NCI-H2107 treated with DMSO at 0.1 percent for 48 hours (cell line): ENCODE results near the gene PACS2.
"Not testable (repeated sequence)": the region's sequence is repeated elsewhere in the genome, so short reads cannot be mapped to it uniquely, and the experiment has no call there.

Experiments
- DNase-seq: peaks from one replicate; lab custom pipeline; 2025; ENCODE audit not compliant: unreplicated experiment; lab: John Stamatoyannopoulos, UW

The PACS2 gene

DNA sequence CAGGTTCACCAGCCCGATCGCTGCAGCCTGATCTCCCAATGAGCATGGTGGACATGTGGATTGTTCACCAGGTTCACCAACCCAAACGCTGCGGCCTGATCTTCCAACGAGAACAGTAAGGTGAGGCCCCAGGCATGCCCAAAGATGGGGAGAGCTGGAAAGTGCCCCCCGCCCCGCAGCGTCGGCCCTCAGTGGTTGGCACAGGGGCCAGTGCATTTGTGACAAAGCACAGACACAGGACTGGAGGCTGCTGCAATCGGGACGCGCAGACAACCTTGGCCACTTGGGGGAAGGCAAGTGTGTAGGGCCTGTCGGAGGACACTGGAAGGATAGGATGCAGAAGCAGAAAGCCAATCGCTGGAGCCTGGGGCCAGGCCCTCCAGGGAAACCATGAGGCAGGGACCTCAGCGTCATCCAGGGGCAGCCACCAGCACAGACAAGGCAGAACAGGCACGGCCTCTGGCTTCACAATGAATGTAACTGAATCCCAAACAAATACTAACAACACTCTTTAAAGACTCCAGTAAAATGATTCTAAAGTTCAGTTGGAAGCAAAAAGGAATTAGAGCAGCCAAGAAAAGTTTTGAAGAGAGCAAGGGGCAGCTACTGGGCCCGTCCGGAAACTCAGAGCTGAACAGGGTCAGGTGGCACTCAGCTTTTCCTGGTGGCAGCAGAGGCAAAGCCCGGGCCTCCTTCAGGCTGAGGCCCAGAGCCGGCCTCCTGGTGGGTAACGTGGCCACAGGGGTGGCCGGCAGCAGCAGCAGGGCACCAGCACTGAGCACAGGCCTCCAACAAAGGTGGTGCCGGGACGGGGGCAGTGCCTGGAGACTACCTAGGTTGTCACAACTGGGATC is 27.1 kb upstream of the PACS2 start:
- DNase-seq, result no peak

DNA sequence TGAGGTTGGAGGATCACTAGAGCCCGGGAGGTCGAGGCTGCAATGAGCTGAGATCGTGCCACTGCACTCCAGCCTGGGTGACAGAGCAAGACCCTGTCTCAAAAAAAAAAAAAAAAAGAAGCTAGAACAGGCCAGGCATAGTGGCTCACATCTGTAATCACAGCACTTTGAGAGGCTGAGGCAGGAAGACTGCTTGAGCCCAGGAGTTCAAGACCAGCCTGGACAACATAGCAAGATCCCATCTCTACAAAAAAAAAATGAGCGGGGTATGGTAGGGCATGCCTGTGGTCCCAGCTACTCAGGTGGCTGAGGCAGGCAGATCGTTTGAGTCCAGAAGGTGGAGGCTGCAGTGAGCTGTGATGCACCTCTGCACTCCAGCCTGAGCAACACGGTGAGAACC is 25.6 kb upstream of the PACS2 start:
- not testable (repeated sequence) for DNase-seq

DNA sequence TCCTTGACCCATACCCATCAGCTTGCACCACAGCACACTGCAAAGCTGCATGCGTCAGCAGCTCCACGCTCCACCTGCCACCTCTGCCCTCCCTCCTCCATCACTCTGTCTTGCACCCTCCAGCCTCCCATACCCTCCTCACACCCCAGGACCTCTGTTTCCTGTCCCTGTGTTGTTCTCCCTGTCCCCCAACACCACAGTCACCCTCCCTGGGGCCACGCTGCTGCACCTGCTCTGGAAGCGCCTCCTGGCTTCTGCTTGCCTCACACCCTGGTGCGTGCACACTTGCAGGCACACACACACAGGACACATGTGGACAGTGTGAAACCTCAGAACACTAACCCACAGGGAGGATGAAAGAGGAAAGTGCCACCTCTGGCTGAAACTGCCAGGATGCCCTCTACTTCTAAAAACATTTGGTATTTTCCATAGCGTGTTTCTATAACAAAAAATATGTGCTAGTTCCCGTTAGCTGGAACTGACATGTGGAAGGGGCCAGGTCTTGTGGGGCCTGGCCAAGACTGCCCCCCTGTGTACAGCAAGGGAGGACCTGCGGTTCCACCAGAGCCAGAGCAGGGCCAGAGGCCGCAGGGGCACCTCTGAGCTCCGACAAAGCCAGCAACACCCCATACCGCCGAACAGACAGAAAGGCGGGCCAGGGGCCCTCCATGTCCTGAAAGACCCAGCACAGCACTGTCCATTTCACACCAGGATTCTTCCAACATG is 23.8 kb upstream of the PACS2 start:
- no peak for DNase-seq

DNA sequence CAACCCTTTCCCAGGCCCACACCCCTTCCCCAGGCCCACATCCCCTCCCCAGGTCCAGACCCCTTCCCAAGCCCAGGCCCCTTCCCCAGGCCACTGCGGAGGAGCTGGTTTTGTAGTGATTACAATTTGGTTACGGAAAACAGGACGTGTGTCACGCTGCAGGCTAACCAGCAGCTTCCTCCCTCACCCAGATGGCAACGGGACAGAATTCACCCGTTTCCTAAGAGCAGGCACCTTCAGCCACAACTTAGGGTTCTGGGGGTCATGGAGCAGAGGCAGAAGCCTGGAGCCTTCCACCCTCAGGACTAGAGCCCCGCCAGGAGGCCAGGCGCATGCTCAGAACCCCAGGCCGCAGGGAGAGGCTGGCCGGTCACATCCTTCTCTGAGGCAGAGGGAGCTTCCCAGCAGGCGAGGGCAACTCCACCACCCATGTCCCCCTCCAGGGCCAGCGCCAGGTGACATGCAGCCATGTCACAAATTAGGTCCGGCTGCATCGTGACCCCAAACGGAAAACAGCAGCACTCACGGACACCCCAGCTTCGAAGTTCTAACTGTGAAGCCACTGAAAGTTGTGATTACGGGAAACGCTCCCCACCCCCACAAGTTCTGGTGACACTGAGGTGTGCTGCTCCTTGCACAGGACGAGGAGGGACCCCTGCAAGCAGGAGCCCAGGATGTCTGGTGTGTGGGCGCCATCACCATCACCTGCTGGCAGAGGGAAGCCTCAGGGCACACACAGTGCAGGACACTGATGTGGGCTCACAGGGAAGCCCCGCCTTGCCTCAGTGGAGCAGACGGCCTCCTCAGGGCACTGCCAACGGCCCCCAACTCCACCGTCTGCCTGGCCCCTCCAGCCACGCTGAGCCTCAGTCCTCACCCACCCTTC is 21.5 kb upstream of the PACS2 start:
- DNase-seq, result no peak

DNA sequence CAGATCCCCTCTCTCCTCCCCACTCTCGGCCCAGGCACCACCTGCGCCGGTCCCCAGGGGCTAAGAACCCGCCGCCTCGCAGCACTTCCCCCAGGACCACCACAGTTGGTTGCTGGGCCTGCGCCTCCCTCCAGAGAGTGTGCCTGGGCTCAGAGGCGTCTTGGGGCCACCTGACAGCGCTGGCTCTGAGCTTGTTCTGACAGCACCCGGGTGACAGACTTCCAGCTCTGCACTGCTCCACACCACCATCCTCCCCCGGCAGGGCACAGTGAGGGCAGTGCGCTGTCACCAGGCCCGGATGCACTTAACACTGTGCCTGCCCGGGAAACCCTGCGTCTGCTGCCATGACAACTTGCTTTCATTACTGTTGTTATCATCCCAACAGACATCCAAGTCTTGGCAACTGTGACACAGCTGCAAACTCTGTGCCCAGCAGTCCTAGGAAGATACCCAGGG is 20.4 kb upstream of the PACS2 start:
- DNase-seq, result peak; percentile 53

DNA sequence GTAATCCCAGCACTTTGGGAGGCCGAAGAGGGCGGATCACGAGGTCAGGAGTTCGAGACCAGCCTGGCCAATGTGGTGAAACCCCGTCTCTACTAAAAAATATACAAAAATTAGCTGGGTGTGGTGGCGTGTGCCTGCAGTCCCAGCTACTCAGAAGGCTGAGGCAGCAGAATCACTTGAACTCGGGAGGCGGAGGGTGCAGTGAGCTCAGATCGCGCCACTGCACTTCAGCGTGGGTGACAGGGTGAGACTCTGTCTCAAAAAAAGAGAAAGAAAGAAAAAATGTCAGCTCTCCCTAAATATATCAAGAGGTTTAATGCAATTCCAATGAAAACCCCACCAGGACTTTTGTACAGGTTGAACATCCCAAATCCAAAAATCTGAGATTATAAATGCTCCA is 17.2 kb upstream of the PACS2 start:
- DNase-seq, result not testable (repeated sequence)

DNA sequence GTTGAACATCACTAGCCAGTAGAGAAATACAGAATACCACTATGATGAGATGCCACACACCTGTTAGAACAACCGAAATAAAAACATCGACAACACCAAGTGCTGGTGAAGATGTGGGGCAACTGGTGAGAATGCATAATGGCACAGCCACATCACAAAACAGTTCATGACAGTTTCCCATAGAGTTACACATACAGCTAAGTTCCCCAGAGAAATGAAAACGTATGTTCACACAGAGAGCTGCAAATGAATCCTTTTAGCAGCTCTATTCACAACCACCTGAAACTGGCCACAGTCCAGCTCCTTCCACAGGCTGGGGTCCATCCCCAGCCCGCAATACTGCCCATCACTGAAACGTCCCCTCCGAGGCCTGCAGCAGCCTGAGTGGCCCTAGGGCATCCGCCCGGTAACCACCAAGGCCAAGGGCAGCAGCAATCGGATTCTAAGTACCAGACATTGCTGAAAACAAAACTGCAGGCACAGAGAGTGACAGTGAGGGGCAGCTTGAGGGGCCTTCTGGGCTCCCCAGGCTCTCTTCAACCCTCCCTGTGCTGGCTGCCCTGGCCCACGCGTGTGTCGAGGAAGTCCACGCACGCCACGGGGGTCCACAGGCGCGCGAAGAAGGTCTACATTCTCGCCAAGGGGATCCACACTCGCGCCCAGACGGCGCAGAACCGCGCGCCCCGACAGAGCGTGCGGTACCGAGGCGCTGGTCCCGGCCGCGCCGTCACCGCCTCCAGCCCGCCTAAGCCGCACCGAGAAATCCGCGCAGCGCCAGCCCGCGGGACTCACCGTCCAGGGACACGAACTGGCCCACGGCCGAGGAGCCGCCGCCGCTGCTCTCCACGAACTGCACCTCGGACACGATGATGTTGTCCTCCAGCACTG is 14.7 kb upstream of the PACS2 start:
- no peak for DNase-seq

DNA sequence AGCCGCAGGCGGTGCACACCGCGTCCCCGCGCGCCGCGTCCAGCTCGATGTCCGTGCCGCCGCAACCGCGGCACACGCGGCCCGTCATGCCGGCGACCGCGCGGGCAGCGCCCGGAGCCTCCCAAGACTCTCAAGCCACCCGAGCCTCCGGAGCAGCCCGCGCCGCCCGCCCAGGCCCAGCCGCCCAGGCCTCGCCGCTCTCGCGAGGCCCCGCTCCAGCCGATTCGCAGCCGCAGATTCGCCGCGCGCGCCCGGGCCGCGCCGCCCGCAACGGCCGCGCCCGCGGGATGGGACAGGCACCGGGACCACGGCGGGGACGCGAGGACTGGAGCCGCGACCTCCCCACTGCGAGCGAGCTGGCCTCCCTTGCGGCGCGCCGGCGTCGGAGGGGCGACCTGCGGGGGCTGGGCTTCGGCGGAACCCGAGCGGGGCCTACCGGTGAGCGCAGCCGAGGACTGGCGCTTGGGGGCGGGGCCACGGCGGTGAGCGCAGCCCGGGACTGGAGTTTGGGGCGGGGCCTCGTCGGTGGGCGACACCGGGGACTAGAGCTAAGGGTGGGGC is 13.9 kb upstream of the PACS2 start, which contains the start of gene BRF1:
BRF1 (minus strand) TSS at position 460 of the 561 bp plus-strand sequence; CDS start at position 88, 372 bp downstream.
- no peak for DNase-seq

DNA sequence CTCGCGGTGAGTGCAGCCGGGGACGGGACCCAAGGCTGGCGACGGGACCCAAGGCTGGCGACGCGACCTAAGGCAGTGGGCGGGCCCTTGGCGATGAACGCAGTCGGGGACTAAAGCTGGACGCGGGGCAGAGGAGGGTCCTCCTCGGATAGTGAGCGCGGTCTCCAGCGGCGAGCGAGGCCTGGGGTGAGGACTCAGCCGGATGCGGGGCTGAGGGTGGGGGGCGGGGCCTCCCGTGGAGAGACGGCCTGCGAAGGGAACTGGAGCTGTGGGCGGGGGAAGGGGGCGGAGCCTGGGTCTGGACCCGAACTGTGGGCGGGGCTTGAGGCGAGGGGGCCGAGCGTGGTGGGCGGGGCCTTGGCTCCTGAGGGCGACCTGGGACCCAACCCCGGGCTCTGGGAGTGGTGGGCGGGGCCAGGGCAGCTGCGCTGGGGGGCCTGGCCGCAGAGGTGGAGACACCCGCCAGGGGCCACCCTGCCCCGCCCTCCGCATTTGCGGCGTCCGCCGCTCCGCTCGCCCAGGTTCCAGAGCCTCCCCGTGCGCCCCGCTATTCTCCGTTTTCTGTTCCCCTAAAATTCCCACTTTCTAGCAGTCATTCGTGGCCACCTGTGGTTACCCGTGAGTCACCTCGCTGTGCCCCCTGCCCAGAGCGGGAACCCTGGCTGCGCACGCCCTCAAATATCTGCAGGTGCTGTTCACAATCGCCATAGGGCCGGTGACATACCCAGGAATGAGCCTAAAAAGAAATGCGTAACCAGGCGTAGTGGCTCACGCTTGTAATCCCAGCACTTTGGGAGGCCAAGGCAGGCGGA is 13.2 kb upstream of the PACS2 start:
- DNase-seq, result peak; percentile 97

DNA sequence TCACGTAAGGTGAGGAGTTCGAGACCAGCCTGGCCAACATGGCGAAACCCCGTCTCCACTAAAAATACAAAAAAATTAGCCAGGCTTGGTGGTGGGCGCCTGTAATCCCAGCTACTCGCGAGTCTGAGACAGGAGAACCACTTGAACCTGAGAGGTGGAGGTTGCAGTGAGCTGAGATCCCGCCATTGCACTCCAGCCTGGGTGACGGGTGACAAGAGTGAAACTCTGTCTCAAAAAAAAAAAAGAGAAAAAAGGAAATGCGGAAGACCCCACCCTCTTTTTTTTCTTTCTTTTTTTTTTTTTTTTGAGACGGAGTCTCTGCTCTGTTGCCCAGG is 12.7 kb upstream of the PACS2 start:
- DNase-seq, result not testable (repeated sequence)

DNA sequence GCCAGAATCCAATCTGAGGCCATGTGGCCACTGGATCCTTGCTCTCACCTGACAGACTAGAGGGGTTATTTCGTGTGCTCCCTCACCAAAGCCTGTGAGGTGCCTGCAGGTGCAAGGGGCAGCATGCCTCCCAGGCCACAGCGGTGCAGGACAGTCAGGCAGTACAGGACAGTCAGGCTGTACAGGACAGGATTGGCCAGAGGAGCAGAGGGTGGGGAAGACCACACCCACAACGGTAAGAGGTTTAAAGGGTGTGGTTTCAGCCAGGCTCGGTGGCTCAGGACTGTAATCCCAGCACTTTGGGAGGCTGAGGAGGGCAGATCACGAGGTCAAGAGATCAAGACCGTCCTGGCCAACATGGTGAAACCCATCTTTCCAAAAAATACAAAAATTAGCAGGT is 10.6 kb upstream of the PACS2 start:
- DNase-seq, result no peak

DNA sequence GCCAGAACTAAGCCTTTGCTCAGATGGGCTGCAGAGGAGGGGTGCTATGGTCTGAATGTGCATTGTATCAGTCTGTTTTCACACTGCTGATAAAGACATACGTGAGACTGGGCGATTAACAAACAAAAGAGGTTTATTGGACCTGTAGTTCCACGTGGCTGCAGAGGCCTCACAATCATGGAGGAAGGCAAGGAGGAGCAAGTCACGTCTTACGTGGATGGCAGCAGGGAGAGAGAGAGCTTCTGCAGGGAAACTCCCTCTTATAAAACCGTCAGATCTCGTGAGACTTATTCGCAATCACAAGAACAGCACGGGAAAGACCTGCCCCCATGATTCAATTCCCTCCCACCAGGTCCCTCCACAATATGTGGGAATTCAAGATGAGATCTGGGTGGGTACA is 10.0 kb upstream of the PACS2 start:
- no peak for DNase-seq

DNA sequence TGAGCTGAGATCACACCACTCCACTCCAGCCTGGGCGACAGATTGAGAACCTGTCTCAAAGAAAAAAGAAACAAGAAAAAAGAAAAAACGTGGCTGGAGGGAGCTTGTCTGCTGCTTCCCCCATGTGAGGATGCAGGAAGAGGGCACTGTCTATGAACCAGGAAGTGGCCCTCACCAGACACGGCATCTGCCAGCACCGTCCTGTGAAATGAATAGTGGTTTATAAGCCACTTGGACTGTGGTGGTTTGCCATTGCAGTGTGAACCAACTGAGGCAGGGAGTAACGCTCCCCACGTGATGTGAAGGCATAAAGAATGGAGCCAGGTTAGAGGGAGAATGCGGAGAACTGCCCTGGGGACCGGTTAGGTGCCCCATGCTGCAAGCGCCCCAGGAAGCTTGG is 9.2 kb upstream of the PACS2 start:
- no peak for DNase-seq

DNA sequence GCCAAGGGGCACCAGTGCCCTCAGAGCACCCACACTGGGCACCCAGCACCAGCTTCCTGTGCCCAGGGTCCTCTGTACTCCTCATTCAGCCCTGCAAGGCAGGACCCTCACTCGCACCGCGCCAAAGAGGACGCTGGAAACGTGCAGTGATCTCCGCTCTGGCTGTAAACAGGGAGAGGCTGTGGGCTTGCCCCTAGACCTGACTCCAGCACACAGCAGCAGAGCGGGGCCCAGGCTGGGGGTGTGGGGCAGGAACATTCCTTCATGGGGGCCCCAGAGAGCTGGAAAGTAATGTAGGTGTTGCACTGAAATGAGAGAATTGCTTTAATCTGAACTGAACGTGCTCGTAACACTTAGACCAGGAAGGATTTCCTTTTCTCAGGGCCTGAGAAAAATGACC is 8.8 kb upstream of the PACS2 start:
- DNase-seq, result no peak

DNA sequence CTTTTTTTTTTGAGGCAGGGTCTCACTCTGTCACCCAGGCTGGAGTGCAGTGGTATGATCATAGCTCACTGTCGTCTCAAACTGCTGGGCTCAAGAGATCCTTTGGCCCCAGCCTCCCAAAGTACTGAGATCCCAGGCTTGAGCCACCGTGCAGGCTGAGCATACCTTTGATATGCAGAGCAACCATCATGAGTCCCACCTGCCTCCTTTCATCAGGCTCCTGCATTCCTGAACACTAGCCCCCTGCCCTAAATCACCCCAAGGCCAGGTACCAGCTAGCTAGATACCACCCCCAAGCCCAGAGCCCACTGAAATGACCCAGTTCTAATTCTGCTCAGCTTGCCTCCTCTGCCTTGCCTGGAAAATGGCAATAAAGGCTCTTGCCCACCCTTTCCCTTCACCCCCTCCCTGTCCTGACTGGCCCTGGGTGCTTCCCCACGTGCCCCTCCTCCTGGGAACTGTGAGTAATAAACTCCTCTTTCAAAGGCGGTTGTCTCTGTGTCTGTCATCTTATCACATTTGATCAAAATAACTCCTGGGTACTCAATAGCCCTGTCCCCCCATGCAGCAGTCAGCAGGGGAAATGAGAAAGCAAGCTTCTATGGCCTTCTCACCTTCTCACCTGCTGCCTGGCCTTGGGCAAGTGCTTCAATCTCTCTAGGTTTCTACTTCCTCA is 7.4 kb upstream of the PACS2 start:
- DNase-seq, result no peak

DNA sequence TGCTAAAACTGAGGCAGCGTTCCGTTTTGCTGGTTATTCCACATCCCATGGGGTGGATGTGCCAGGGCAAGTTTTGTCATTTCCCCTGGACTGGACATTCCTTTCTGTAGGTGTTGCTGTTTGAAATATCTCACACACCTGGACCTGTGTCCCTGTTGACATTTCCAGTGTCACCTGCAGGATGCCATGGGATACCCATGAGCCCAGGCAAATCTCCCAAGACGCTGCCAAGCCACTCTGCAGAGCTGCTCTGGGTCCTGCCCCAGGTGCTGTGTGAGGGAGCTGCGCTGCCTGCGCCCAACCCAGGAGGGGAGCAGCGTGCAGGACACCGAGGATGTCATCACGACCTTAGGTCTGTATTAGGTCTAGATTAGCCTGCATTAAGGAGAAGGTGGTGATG is 5.2 kb upstream of the PACS2 start:
- no peak for DNase-seq

DNA sequence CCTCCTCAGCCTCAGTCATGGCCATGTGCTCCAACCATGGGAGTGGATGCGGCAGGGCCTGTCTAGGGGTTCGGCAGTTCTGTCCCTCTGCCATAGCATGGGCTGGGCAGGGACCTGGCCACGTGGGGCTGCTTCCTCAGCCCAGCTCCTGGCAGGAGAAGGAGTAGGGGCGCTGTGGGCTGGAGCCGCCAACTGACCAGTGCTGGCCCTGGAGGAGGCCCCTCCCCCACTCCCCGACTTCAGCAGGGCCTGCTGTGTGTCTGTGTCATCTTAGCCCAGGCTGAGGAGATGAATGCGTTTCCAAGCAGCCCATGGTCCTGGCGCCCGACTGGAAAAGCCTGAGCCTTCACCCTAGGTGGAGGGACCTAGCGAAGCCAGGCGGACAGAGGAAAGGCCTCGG is 2.7 kb upstream of the PACS2 start:
- no peak for DNase-seq

DNA sequence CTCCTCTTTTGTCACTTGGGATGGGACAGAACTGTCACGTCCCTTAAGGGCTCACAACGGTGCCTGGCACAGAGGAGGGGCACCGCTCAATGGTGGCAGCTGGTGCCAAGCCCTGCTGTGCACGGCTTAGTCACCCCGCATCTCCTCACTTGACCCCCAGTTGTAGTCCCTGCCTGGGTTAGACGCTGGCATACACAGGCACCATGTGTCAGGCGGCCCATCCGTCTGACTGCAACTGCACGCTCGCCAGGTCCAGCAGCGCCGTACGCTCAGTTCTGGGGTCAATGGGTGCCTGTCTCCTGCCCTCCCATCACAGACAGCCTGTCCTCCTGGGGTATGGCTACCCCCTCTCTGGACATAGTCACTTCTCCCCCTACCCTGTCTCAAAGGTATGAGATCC is 1.6 kb upstream of the PACS2 start:
- DNase-seq, result no peak
